Fibroblast of mammary gland (primary cell): ENCODE data around the gene SOS2.
A peak's percentile ranks its signal among the peaks of the same experiment; 100 is the strongest.

Source experiments
- DNase-seq: peaks from one replicate; pipeline ENCODE4 v3.0.0-alpha.2; 2010; ENCODE audit warnings: low read depth
- H3K4me3 ChIP-seq: 2 replicates; pipeline ENCODE4 v1.5.1; 2011; ENCODE audit warnings: low read depth, mild to moderate bottlenecking, low read length, moderate library complexity; ENCODE audit not compliant: control insufficient read depth
- TF ChIP-seq, protein P1 (sequence below): conservative IDR thresholded peaks from 2 replicates; pipeline ENCODE4 v1.5.1; 2011; ENCODE audit warnings: low read depth, low read length, inconsistent platforms; ENCODE audit not compliant: control insufficient read depth, insufficient read depth

Gene SOS2

GRCh38 chr14:50260511-50260910 lies 29.1 kb upstream of the SOS2 start:
- TF ChIP-seq, protein P1, sequence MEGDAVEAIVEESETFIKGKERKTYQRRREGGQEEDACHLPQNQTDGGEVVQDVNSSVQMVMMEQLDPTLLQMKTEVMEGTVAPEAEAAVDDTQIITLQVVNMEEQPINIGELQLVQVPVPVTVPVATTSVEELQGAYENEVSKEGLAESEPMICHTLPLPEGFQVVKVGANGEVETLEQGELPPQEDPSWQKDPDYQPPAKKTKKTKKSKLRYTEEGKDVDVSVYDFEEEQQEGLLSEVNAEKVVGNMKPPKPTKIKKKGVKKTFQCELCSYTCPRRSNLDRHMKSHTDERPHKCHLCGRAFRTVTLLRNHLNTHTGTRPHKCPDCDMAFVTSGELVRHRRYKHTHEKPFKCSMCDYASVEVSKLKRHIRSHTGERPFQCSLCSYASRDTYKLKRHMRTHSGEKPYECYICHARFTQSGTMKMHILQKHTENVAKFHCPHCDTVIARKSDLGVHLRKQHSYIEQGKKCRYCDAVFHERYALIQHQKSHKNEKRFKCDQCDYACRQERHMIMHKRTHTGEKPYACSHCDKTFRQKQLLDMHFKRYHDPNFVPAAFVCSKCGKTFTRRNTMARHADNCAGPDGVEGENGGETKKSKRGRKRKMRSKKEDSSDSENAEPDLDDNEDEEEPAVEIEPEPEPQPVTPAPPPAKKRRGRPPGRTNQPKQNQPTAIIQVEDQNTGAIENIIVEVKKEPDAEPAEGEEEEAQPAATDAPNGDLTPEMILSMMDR = peak; percentile 66
- DNase-seq = peak; percentile 58
- no peak overlapping the region for H3K4me3 ChIP-seq

DNA sequence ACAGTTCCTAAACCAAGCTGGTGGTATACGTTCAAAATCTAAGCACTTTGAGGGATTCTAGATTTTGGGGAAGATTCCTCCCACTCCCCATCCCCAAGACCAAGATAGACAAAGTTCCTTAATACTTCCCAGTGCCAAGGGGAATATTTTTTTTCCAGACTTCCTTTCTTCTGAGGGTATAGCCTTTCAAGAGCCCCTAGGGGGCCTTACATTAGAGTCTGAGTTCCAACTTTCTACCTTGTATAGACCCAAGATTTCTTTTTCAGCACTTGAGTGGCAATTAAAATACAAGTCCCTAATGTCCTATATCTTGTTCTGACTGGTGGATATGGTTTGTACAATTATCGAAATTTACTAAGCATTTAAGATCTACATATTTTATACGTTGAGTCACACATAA lies 28.7 kb upstream of the SOS2 start:
- TF ChIP-seq, protein P1 = no peak
- H3K4me3 ChIP-seq = no peak overlapping the region
- DNase-seq = no peak

- TF ChIP-seq, protein P1 = no peak
- H3K4me3 ChIP-seq = no peak overlapping the region
- DNase-seq = no peak
Measured at GRCh38 chr14:50257732-50258131, 26.4 kb upstream of the SOS2 start.

GRCh38 chr14:50254248-50254647 lies 22.9 kb upstream of the SOS2 start:
- no peak for DNase-seq
- H3K4me3 ChIP-seq = no peak overlapping the region
- TF ChIP-seq, protein P1 = no peak

GRCh38 chr14:50249136-50249775 lies 17.9 kb upstream of the SOS2 start:
- TF ChIP-seq, protein P1 = no peak
- no peak for DNase-seq

GRCh38 chr14:50247245-50247644 lies 15.9 kb upstream of the SOS2 start:
- no peak for DNase-seq
- TF ChIP-seq, protein P1 = no peak
- H3K4me3 ChIP-seq = no peak overlapping the region

More at GRCh38 chr14:50249136-50249775, 17.9 kb upstream of the SOS2 start:
- no peak overlapping the region for H3K4me3 ChIP-seq

DNA sequence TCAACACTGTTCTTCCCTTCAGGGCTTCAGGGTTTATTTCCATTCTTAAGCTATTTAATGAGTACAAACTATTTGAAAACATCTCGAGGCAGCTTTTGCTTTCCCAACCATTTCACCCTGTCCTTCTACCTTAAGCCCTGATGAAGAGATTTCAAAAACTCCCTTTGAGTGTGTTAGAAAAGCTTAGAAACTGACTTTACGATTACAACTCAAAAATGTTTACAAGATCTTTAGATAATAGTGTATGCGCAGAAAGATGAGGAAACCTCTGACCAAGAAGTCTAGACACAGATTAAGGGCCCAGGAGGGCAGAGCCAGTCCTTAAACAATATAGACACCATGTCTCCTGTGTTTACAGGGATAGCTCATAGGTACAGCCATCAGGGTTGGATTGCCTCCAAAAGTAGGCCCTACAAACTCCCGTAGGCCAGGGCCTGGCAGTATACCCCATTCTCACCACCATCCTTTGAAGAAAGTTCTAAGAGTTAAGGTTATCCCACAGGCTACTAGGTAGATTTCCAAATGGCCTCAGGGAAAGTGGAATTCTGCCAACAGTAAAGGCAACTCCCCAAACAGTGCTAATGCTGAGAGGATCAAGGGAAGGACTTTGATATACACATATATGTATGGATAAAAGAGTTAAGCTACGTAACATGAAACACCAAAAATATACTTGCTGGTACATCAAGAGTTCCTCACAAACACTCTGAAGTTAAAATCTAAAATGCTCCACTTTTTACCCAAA lies 11.4 kb upstream of the SOS2 start:
- no peak overlapping the region for H3K4me3 ChIP-seq
- TF ChIP-seq, protein P1 = no peak
- DNase-seq = no peak
